OCI-LY3 (cell line): ENCODE results near the gene LRRTM3.

Source experiments
- EZH2phosphoT487 ChIP-seq: fragments of 200-600 bp; shearing (Covaris generic); IDR thresholded peaks from 2 replicates; pipeline ENCODE4 v1.6.1; 2018; ENCODE audit warnings: antibody characterized with exemption, mixed run types, low read depth
- TF ChIP-seq, protein P1 (sequence below): fragments of 200-600, 300-600 bp; sonication (generic); IDR thresholded peaks from 2 replicates; pipeline ENCODE4 v1.5.1; 2014; ENCODE audit warnings: antibody characterized with exemption, low read length, low read depth

DNA sequence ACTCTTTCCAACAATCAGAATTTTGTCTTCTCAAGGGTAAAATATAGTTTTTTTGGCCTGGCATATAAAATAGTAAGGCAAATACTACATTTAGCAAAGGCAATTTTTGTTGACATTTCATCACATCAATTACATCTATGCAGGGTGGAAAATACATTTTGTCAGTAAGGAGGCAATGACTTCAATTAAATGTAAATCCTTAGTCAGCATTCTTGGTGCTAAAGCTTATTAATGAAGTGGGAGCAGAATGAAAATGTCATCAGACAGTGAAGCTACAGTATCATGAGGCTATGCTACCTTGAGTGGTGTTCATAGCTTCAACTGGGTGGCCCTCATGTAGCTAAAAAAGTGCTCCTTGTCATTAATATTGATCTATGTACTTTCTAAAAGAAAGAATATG lies 8.9 kb downstream of the LRRTM3 start:
- TF ChIP-seq, protein P1, sequence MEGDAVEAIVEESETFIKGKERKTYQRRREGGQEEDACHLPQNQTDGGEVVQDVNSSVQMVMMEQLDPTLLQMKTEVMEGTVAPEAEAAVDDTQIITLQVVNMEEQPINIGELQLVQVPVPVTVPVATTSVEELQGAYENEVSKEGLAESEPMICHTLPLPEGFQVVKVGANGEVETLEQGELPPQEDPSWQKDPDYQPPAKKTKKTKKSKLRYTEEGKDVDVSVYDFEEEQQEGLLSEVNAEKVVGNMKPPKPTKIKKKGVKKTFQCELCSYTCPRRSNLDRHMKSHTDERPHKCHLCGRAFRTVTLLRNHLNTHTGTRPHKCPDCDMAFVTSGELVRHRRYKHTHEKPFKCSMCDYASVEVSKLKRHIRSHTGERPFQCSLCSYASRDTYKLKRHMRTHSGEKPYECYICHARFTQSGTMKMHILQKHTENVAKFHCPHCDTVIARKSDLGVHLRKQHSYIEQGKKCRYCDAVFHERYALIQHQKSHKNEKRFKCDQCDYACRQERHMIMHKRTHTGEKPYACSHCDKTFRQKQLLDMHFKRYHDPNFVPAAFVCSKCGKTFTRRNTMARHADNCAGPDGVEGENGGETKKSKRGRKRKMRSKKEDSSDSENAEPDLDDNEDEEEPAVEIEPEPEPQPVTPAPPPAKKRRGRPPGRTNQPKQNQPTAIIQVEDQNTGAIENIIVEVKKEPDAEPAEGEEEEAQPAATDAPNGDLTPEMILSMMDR: no peak
- no peak for TF ChIP-seq EZH2phosphoT487
